ENCODE measurements around the gene SYNGR4.

GRCh38 chr19:48365602-48366001 is 1.4 kb downstream of the SYNGR4 start:
- TF ChIP-seq CTCF (IDR thresholded peaks at IDR 0.05) (no peak), EZH2 (IDR thresholded peaks at IDR 0.05; ENCODE audit: borderline replicate concordance, insufficient read depth, low read depth, low read length, poor library complexity, severe bottlenecking) (no peak)
